Vagina (tissue), 2 donors: ENCODE measurements around the gene PKD1L1. TPM values are rescaled to one million over a fixed set of nuclear protein-coding genes. Genes with fewer than 3 reads are reported as not detected.

ENCODE experiments used
- DNase-seq, 2 donors: peaks; one replicate each; pipeline ENCODE4 v3.0.0-alpha.2; 2017; ENCODE audit errors: extremely low spot score in 2 of 2
- H3K27ac ChIP-seq: fragments of 200-600 bp; sonication (generic); one replicate; pipeline ENCODE4 v1.5.1; 2019
- H3K27me3 ChIP-seq: fragments of 200-600 bp; sonication (generic); one replicate; pipeline ENCODE4 v1.5.1; 2019
- H3K36me3 ChIP-seq, 2 donors: fragments of 200-600 bp; sonication (generic); one replicate each; pipeline ENCODE4 v1.5.1; 2017 to 2019
- H3K4me1 ChIP-seq: fragments of 200-600 bp; sonication (generic); one replicate; pipeline ENCODE4 v1.5.1; 2019
- H3K4me3 ChIP-seq, 2 donors: fragments of 200-600 bp; sonication (generic); 1 replicate in 1 of 2; 2 replicates in 1 of 2; pipeline ENCODE4 v1.5.1; 2016 to 2019
- H3K9me3 ChIP-seq: fragments of 200-600 bp; sonication (generic); one replicate; pipeline ENCODE4 v1.5.1; 2019
- CTCF ChIP-seq, 3 experiments: fragments of 450-650 bp in 2 of 3; fragments of 200-600 bp in 1 of 3; sonication (generic) in 1 of 3; IDR thresholded peaks; one replicate each; pipeline ENCODE4 v1.5.1; 2017 to 2019; ENCODE audit warnings: antibody characterized with exemption in 3 of 3, mild to moderate bottlenecking in 2 of 3, moderate library complexity in 2 of 3
- POLR2A ChIP-seq, 2 donors: fragments of 450-650 bp; IDR thresholded peaks; one replicate each; pipeline ENCODE4 v1.6.1; 2017; ENCODE audit warnings: antibody characterized with exemption in 2 of 2, mild to moderate bottlenecking in 2 of 2, moderate library complexity in 2 of 2
- POLR2AphosphoS5 ChIP-seq, 2 donors: sonication (generic); formaldehyde crosslinking; IDR thresholded peaks; one replicate each; pipeline ENCODE4 v1.9.0; 2017; ENCODE audit warnings: antibody characterized with exemption in 2 of 2, mild to moderate bottlenecking in 2 of 2, low read depth in 1 of 2; ENCODE audit not compliant: insufficient read depth in 1 of 2
- intact Hi-C: fragments of 100-400 bp; cut with DNase I; formaldehyde crosslinking; loops from one replicate; pipeline ENCODE4 v1.15.1; 2023
- total RNA-seq: library from RNA; depleted of rRNA; stranded (reverse); fragments of >200 nt; gene quantifications from one replicate; pipeline ENCODE4 v1.2.3, GENCODE V29; 2016

PKD1L1 gene
- total RNA-seq, 1 donor from 2014 or later: 0.49 TPM

GRCh38 chr7:47737601-47738000, 210.7 kb downstream of the PKD1L1 start:
- no peaks in the 10 kb centered on the region for H3K36me3 ChIP-seq
- no peak overlapping the region for H3K4me3 ChIP-seq
- TF ChIP-seq POLR2A (IDR thresholded peaks at IDR 0.05) (no peak), CTCF (IDR thresholded peaks at IDR 0.05) (no peak), POLR2AphosphoS5 (IDR thresholded peaks at IDR 0.05; ENCODE audit: insufficient read depth in 1 of 2, low read depth in 1 of 2) (no peak)
- no peak overlapping the region for H3K27ac ChIP-seq
- DNase-seq: no peak
- no peaks in the 10 kb centered on the region for H3K9me3 ChIP-seq
- H3K4me1 ChIP-seq: no peaks in the 10 kb centered on the region
- no peaks in the 10 kb centered on the region for H3K27me3 ChIP-seq
- intact Hi-C loops: no loop called here

- H3K36me3 ChIP-seq: no peaks in the 10 kb centered on the region
- no peaks in the 10 kb centered on the region for H3K9me3 ChIP-seq
- no peak for TF ChIP-seq POLR2A (IDR thresholded peaks at IDR 0.05)
- no peak for TF ChIP-seq POLR2AphosphoS5 (IDR thresholded peaks at IDR 0.05; ENCODE audit: insufficient read depth in 1 of 2, low read depth in 1 of 2)
- TF ChIP-seq CTCF (IDR thresholded peaks at IDR 0.05): no peak
- intact Hi-C loops: no loop called here
- no peaks in the 10 kb centered on the region for H3K27me3 ChIP-seq
- H3K4me3 ChIP-seq: no peak overlapping the region
- H3K4me1 ChIP-seq: no peaks in the 10 kb centered on the region
- H3K27ac ChIP-seq: no peak overlapping the region
- DNase-seq: no peak
Observed at GRCh38 chr7:47735431-47736345, 212.6 kb downstream of the PKD1L1 start.

- intact Hi-C loops: no loop called here
- Histone ChIP-seq H3K36me3 (no peaks in the 10 kb centered on the region), H3K4me3 (no peak overlapping the region), H3K4me1 (no peaks in the 10 kb centered on the region), H3K9me3 (no peaks in the 10 kb centered on the region), H3K27ac (no peak overlapping the region), H3K27me3 (no peaks in the 10 kb centered on the region)
- TF ChIP-seq CTCF (IDR thresholded peaks at IDR 0.05): no peak
- no peak for TF ChIP-seq POLR2A (IDR thresholded peaks at IDR 0.05)
- no peak for TF ChIP-seq POLR2AphosphoS5 (IDR thresholded peaks at IDR 0.05; ENCODE audit: insufficient read depth in 1 of 2, low read depth in 1 of 2)
- no peak for DNase-seq
Observed at GRCh38 chr7:47734949-47735291, 213.3 kb downstream of the PKD1L1 start.

- H3K27me3 ChIP-seq: no peaks in the 10 kb centered on the region
- no peak overlapping the region for H3K27ac ChIP-seq
- TF ChIP-seq POLR2AphosphoS5 (IDR thresholded peaks at IDR 0.05; ENCODE audit: insufficient read depth in 1 of 2, low read depth in 1 of 2): no peak
- TF ChIP-seq CTCF (IDR thresholded peaks at IDR 0.05): no peak
- no peak for TF ChIP-seq POLR2A (IDR thresholded peaks at IDR 0.05)
- intact Hi-C loops: no loop called here
- H3K9me3 ChIP-seq: no peaks in the 10 kb centered on the region
- no peaks in the 10 kb centered on the region for H3K4me1 ChIP-seq
- DNase-seq: no peak
- H3K4me3 ChIP-seq: no peak overlapping the region
- H3K36me3 ChIP-seq: no peaks in the 10 kb centered on the region
Observed at GRCh38 chr7:47734287-47734948, 213.8 kb downstream of the PKD1L1 start.

GRCh38 chr7:47730142-47730541, 218.1 kb downstream of the PKD1L1 start:
- Histone ChIP-seq H3K27me3 (no peaks in the 10 kb centered on the region), H3K4me3 (no peak overlapping the region), H3K4me1 (no peaks in the 10 kb centered on the region), H3K27ac (no peak overlapping the region), H3K9me3 (no peaks in the 10 kb centered on the region), H3K36me3 (no peaks in the 10 kb centered on the region)
- intact Hi-C loops: no loop called here
- no peak for DNase-seq
- TF ChIP-seq POLR2A (IDR thresholded peaks at IDR 0.05) (no peak), CTCF (IDR thresholded peaks at IDR 0.05) (no peak), POLR2AphosphoS5 (IDR thresholded peaks at IDR 0.05; ENCODE audit: insufficient read depth in 1 of 2, low read depth in 1 of 2) (no peak)
